RWPE2 (cell line): ENCODE data around the gene EEPD1.

Experiments
- ATAC-seq: fragments of 200-7000 bp; cut with Tn5 transposase; 3 replicates; pipeline ENCODE4 v1.9.1; 2021; ENCODE audit warnings: low read depth
- DNase-seq: peaks from one replicate; pipeline ENCODE4 v3.0.0-alpha.2; 2020; ENCODE audit warnings: low spot score
- H3K27ac ChIP-seq: fragments of 450-650 bp; 2 replicates; pipeline ENCODE4 v1.5.1; 2017; ENCODE audit warnings: mild to moderate bottlenecking; ENCODE audit not compliant: poor library complexity, severe bottlenecking
- H3K27me3 ChIP-seq: fragments of 250-450 bp; sonication (Bioruptor Pico); 2 replicates; pipeline ENCODE4 v1.5.1; 2021; ENCODE audit warnings: mild to moderate bottlenecking, moderate library complexity; ENCODE audit not compliant: insufficient read depth, poor library complexity, severe bottlenecking
- H3K36me3 ChIP-seq: fragments of 250-450 bp; sonication (Bioruptor Pico); 2 replicates; pipeline ENCODE4 v1.5.1; 2020; ENCODE audit warnings: low read depth, mild to moderate bottlenecking, moderate library complexity
- H3K4me1 ChIP-seq: fragments of 250-450 bp; sonication (Bioruptor Pico); 2 replicates; pipeline ENCODE4 v1.5.1; 2021; ENCODE audit warnings: mild to moderate bottlenecking, moderate library complexity; ENCODE audit not compliant: insufficient read depth, poor library complexity, severe bottlenecking
- H3K4me3 ChIP-seq: fragments of 250-450 bp; sonication (Bioruptor Pico); 2 replicates; pipeline ENCODE4 v1.5.1; 2021; ENCODE audit warnings: mild to moderate bottlenecking, moderate library complexity; ENCODE audit not compliant: severe bottlenecking
- H3K9me3 ChIP-seq: fragments of 250-450 bp; sonication (Bioruptor Pico); 2 replicates; pipeline ENCODE4 v1.5.1; 2021; ENCODE audit warnings: mild to moderate bottlenecking, moderate library complexity; ENCODE audit not compliant: severe bottlenecking
- TF ChIP-seq, protein P1 (sequence below): fragments of 450-650 bp; IDR thresholded peaks from one replicate; pipeline ENCODE4 v1.5.1; 2017; ENCODE audit warnings: mild to moderate bottlenecking, moderate library complexity; ENCODE audit not compliant: poor library complexity, severe bottlenecking

The EEPD1 gene

DNA sequence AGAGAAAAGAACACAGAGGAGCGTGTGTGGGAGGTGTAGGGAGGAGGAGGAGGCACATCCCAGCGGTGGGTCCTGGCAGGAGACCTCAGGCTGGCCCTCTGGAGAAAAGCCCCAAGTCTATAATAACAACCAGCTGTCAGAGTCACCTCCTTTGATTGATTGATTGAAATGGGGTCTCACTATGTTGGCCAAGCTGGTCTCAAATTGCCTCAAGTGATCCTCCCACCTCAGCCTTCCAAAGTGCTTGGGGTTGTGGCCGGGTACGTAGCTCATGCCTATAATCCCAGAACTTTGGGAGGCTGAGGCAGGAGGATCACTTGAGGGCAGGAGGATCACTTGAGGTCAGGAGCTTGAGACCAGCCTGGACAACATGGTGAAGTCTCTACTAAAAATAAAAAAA is 133.6 kb downstream of the EEPD1 start:
- Histone ChIP-seq H3K27me3 (no peaks in the 10 kb centered on the region), H3K9me3 (no peaks in the 10 kb centered on the region), H3K36me3 (no peaks in the 10 kb centered on the region), H3K4me3 (no peak overlapping the region), H3K27ac (no peak overlapping the region), H3K4me1 (peaks cover 9% of the 10 kb centered on the region)
- DNase-seq (peak; percentile 11), ATAC-seq (no peak)
- TF ChIP-seq, protein P1, sequence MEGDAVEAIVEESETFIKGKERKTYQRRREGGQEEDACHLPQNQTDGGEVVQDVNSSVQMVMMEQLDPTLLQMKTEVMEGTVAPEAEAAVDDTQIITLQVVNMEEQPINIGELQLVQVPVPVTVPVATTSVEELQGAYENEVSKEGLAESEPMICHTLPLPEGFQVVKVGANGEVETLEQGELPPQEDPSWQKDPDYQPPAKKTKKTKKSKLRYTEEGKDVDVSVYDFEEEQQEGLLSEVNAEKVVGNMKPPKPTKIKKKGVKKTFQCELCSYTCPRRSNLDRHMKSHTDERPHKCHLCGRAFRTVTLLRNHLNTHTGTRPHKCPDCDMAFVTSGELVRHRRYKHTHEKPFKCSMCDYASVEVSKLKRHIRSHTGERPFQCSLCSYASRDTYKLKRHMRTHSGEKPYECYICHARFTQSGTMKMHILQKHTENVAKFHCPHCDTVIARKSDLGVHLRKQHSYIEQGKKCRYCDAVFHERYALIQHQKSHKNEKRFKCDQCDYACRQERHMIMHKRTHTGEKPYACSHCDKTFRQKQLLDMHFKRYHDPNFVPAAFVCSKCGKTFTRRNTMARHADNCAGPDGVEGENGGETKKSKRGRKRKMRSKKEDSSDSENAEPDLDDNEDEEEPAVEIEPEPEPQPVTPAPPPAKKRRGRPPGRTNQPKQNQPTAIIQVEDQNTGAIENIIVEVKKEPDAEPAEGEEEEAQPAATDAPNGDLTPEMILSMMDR: no peak

DNA sequence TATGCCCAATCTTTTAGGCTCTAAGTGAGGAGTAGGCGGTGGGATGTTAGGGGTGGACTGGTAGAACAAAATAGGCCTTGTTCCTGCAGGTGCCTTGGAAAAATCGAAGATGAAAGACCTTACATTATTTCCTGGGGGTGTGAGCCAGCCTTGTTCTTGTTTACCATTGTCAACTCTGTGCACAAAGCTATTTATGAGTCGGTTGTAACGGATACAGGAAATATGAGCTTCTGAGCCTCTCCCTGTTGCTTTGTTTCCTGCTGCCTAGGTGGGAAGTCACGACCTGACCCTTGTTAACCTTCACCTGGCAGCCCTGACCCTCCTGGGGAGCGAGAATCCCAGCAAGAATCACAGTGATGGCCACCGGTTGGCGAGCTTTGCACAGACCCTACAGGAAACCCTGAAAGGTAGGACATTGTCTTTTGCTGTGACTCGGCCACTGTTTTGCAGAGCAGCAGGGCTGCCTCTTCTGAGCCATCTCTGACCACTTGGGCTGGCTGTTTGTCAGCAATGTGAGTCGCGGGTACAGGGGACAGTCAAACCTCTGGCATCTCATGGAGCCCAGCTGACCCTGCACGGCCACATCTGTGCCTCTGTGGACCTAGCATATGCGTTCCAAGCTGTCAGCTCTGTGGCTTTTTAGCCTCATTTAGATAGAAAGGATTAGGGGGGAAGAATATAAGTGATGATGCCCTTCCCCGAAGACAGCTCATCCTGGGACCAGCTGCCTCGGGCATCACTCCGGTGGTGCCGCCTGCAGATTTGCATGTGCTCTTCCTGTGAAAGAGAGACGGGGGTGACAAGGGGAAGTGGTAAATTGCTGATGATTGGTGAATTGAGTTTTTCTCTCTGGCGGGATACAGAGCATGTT is 134.6 kb downstream of the EEPD1 start:
- no peaks in the 10 kb centered on the region for H3K36me3 ChIP-seq
- H3K27ac ChIP-seq: no peak overlapping the region
- TF ChIP-seq, protein P1: no peak
- no peaks in the 10 kb centered on the region for H3K9me3 ChIP-seq
- H3K4me1 ChIP-seq: peaks cover 13% of the 10 kb centered on the region
- ATAC-seq (peak; percentile 24; the same call in 1 of the 3 replicates), DNase-seq (peak; percentile 27)
- H3K27me3 ChIP-seq: no peaks in the 10 kb centered on the region
- H3K4me3 ChIP-seq: no peak overlapping the region

- Histone ChIP-seq H3K4me1 (peaks cover 13% of the 10 kb centered on the region), H3K36me3 (no peaks in the 10 kb centered on the region), H3K27ac (no peak overlapping the region), H3K4me3 (no peak overlapping the region), H3K27me3 (no peaks in the 10 kb centered on the region), H3K9me3 (no peaks in the 10 kb centered on the region)
- TF ChIP-seq, protein P1: no peak
- ATAC-seq (no peak), DNase-seq (no peak)
These were observed 135.4 kb downstream of the EEPD1 start for GRCh38 chr7:36288501-36288900.

- H3K9me3 ChIP-seq: no peaks in the 10 kb centered on the region
- DNase-seq (peak; percentile 32), ATAC-seq (no peak)
- H3K4me1 ChIP-seq: peaks cover 13% of the 10 kb centered on the region
- H3K27ac ChIP-seq: no peak overlapping the region
- H3K4me3 ChIP-seq: no peak overlapping the region
- TF ChIP-seq, protein P1: no peak
- no peaks in the 10 kb centered on the region for H3K27me3 ChIP-seq
- no peaks in the 10 kb centered on the region for H3K36me3 ChIP-seq
These were observed 137.0 kb downstream of the EEPD1 start for GRCh38 chr7:36289833-36290661.
